Uterus (tissue), 4 donors: Measurements from ENCODE around the gene DGUOK. TPM values are rescaled to one million over a fixed set of nuclear protein-coding genes. Genes with fewer than 3 reads are reported as not detected.

ENCODE experiments used
- DNase-seq, 2 donors: peaks; one replicate each; pipeline ENCODE4 v3.0.0-alpha.2; 2019 to 2020
- H3K27ac ChIP-seq, 2 donors: fragments of 200-600 bp; sonication (generic); 1 replicate in 1 of 2; 2 replicates in 1 of 2; pipeline ENCODE4 v1.5.1; 2016 to 2018
- H3K27me3 ChIP-seq, 2 donors: fragments of 200-600 bp; sonication (generic); one replicate each; pipeline ENCODE4 v1.5.1; 2018 to 2019; ENCODE audit warnings: control low read depth in 1 of 2
- H3K36me3 ChIP-seq, 2 donors: fragments of 200-600 bp; sonication (generic); one replicate each; pipeline ENCODE4 v1.5.1; 2019; ENCODE audit warnings: control low read depth in 1 of 2
- H3K4me1 ChIP-seq, 2 donors: fragments of 200-600 bp; sonication (generic); one replicate each; pipeline ENCODE4 v1.5.1; 2018 to 2019; ENCODE audit warnings: control low read depth in 1 of 2
- H3K4me3 ChIP-seq, 2 donors: fragments of 200-600 bp; sonication (generic); 1 replicate in 1 of 2; 2 replicates in 1 of 2; pipeline ENCODE4 v1.5.1; 2018 to 2019; ENCODE audit warnings: mild to moderate bottlenecking in 1 of 2
- H3K9me3 ChIP-seq, 2 donors: fragments of 200-600 bp; sonication (generic); one replicate each; pipeline ENCODE4 v1.5.1; 2019; ENCODE audit warnings: control low read depth in 1 of 2
- POLR2A ChIP-seq, 2 donors: fragments of 450-650 bp; IDR thresholded peaks; one replicate each; pipeline ENCODE4 v1.6.1; 2016; ENCODE audit warnings: antibody characterized with exemption in 2 of 2, mild to moderate bottlenecking in 1 of 2, moderate library complexity in 1 of 2
- intact Hi-C: fragments of 100-400 bp; cut with DNase I; formaldehyde crosslinking; loops from one replicate; pipeline ENCODE4 v1.15.1; 2023; ENCODE audit warnings: low total_unique reads
- total RNA-seq, 4 donors: library from RNA; depleted of rRNA in 3 of 4; stranded (reverse); fragments of >200 nt in 3 of 4; gene quantifications; one replicate each; pipeline versions ENCODE4 v1.1.0 to v1.2.4, GENCODE V29; 2014 to 2023
- TF ChIP-seq, protein P1 (sequence below), 4 experiments: fragments of 200-600 bp in 2 of 4; fragments of 450-650 bp in 2 of 4; sonication (generic) in 2 of 4; IDR thresholded peaks; one replicate each; pipeline ENCODE4 v1.5.1; 2016 to 2019; ENCODE audit warnings: antibody characterized with exemption in 4 of 4, mild to moderate bottlenecking in 2 of 4, moderate library complexity in 1 of 4
- donor health status: DM: yes; HTN: yes; CAD: no.

The DGUOK gene
- total RNA-seq, 4 donors from 2014 or later = 43.6 to 128 (median 58.6) TPM

DNA sequence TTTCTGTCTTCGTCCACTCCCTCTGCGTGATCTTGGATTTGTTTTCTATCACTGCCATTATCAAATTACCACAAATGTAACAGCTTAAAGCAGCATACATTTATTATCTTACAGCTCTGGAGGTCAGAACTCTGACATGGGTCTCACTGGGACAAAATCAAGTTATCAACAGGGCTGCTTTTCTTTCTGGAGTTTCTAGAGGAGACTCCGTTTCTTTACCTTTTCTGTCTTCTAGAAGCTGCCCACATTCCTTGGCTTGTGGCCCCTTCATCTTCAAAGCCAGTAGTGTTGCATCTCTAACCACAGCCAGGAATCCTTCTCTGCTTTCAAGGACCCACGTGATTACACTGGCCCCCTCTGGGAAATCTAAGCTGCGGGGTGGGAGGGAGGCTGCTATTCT is 36.1 kb downstream of the DGUOK start:
- H3K9me3 ChIP-seq = no peaks in the 10 kb centered on the region
- no peak for TF ChIP-seq POLR2A (IDR thresholded peaks at IDR 0.05)
- TF ChIP-seq, protein P1, sequence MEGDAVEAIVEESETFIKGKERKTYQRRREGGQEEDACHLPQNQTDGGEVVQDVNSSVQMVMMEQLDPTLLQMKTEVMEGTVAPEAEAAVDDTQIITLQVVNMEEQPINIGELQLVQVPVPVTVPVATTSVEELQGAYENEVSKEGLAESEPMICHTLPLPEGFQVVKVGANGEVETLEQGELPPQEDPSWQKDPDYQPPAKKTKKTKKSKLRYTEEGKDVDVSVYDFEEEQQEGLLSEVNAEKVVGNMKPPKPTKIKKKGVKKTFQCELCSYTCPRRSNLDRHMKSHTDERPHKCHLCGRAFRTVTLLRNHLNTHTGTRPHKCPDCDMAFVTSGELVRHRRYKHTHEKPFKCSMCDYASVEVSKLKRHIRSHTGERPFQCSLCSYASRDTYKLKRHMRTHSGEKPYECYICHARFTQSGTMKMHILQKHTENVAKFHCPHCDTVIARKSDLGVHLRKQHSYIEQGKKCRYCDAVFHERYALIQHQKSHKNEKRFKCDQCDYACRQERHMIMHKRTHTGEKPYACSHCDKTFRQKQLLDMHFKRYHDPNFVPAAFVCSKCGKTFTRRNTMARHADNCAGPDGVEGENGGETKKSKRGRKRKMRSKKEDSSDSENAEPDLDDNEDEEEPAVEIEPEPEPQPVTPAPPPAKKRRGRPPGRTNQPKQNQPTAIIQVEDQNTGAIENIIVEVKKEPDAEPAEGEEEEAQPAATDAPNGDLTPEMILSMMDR (IDR thresholded peaks at IDR 0.05) = no peak
- no peak overlapping the region for H3K4me3 ChIP-seq
- no peaks in the 10 kb centered on the region for H3K27me3 ChIP-seq
- intact Hi-C loops = no loop called here
- no peak for DNase-seq
- no peak overlapping the region for H3K27ac ChIP-seq
- no peaks in the 10 kb centered on the region for H3K36me3 ChIP-seq
- H3K4me1 ChIP-seq = no peaks in the 10 kb centered on the region

DNA sequence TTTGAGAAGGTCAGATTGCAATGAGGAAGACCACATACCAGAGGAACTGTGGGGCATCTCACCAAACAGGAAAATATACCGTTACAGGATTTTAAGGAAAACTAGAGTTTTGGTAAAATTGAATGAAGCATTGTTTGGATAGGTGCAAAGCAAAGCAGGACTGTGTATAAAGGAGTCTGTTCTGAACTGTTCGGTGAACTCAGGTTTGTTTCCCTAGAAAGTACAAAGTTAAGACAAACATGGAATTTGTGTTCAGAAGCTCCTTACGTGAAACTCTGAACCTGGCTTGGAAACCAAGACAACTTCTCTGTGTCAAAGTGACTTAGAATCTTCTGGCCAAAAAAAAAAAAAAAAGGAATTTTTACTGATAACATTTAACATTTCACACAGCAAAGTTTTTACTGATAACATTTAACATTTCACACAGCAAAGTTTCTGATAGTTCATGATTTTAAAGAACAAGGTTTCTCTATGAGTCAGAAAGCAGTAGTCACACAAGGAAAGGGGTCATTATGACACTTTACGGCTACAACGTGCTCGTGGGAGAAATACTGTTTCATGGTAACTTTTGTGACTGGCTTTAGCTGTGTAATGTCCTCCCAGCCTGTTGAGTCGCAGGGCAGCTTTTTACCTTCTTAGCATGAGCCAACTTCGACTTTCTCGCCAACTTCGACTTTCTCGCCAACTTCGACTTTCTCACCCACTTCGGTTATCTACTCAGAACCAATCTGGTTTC is 36.9 kb downstream of the DGUOK start:
- no peak for DNase-seq
- TF ChIP-seq, protein P1 (IDR thresholded peaks at IDR 0.05) = no peak
- H3K9me3 ChIP-seq = no peaks in the 10 kb centered on the region
- no peaks in the 10 kb centered on the region for H3K4me1 ChIP-seq
- no peak overlapping the region for H3K27ac ChIP-seq
- H3K36me3 ChIP-seq = no peaks in the 10 kb centered on the region
- H3K27me3 ChIP-seq = no peaks in the 10 kb centered on the region
- intact Hi-C loops = no loop called here
- no peak overlapping the region for H3K4me3 ChIP-seq

GRCh38 chr2:73964223-73964622 is 37.5 kb downstream of the DGUOK start:
- TF ChIP-seq POLR2A (IDR thresholded peaks at IDR 0.05) = no peak
- TF ChIP-seq, protein P1 (IDR thresholded peaks at IDR 0.05) = no peak
- H3K4me1 ChIP-seq = no peaks in the 10 kb centered on the region
- H3K27ac ChIP-seq = no peak overlapping the region
- DNase-seq = no peak
- H3K9me3 ChIP-seq = no peaks in the 10 kb centered on the region
- no peaks in the 10 kb centered on the region for H3K36me3 ChIP-seq
- intact Hi-C loops = no loop called here
- no peak overlapping the region for H3K4me3 ChIP-seq
- no peaks in the 10 kb centered on the region for H3K27me3 ChIP-seq

DNA sequence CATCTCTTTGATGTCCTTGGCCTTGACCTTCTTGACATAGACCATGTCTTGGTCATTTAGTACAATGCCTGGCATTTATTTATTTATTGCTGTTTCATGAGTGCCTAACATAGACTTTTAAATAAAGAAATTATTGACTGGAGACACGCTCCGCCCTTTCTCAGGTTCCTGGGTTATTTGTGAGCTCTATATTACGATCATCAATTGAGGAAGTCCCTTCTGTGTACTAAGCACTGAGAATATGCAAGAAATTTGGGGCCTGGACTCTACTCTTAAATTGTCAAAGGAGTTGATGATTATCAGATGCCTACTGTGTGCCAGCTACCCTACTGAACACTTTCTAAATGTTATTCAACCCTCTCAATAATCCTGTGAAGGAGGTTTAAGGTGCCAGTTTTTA is 38.4 kb downstream of the DGUOK start:
- Histone ChIP-seq H3K36me3 (no peaks in the 10 kb centered on the region), H3K27me3 (no peaks in the 10 kb centered on the region), H3K4me1 (no peaks in the 10 kb centered on the region), H3K27ac (no peak overlapping the region), H3K9me3 (no peaks in the 10 kb centered on the region), H3K4me3 (no peak overlapping the region)
- intact Hi-C loops = no loop called here
- TF ChIP-seq POLR2A (IDR thresholded peaks at IDR 0.05) = no peak
- TF ChIP-seq, protein P1 (IDR thresholded peaks at IDR 0.05) = no peak
- DNase-seq = no peak

DNA sequence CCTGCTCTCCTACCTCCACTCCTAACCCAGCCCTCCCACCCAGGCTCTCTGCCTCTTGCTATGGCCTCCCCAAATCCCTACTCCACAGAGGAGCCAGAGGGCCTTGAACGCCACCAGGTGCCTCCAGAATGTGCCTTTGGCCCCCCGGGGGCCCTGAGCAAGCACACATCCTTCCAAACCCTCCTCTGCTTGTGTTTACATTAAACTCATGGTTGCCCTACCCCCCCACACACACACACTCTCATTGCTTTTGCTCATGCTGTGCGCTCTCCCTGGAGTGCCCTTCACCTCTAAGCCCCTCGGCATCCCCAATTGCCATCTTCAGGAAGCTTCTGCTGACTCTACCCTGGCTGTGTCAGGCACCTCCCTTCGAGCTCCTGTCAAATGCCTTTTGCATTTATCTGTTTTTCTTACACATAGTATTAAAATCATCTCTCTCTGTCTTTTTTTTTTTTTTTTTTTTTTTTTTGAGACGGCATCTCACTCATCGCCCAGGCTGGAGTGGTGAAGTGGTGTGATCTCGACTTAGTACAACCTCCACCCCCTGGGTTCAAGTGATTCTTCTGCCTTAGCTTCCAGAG is 41.8 kb downstream of the DGUOK start:
- no peak overlapping the region for H3K27ac ChIP-seq
- no peak for DNase-seq
- no peak for TF ChIP-seq POLR2A (IDR thresholded peaks at IDR 0.05)
- TF ChIP-seq, protein P1 (IDR thresholded peaks at IDR 0.05) = no peak
- no peak overlapping the region for H3K4me3 ChIP-seq
- H3K4me1 ChIP-seq = no peaks in the 10 kb centered on the region
- H3K9me3 ChIP-seq = no peaks in the 10 kb centered on the region
- no peaks in the 10 kb centered on the region for H3K36me3 ChIP-seq
- intact Hi-C loops = no loop called here
- H3K27me3 ChIP-seq = no peaks in the 10 kb centered on the region
